ENCODE data around the gene SLC38A8. TPM values are rescaled to one million over a fixed set of nuclear protein-coding genes. Genes with fewer than 3 reads are reported as not detected.

The SLC38A8 gene
- total RNA-seq, 4 donors from 2014 or later, result not detected

DNA sequence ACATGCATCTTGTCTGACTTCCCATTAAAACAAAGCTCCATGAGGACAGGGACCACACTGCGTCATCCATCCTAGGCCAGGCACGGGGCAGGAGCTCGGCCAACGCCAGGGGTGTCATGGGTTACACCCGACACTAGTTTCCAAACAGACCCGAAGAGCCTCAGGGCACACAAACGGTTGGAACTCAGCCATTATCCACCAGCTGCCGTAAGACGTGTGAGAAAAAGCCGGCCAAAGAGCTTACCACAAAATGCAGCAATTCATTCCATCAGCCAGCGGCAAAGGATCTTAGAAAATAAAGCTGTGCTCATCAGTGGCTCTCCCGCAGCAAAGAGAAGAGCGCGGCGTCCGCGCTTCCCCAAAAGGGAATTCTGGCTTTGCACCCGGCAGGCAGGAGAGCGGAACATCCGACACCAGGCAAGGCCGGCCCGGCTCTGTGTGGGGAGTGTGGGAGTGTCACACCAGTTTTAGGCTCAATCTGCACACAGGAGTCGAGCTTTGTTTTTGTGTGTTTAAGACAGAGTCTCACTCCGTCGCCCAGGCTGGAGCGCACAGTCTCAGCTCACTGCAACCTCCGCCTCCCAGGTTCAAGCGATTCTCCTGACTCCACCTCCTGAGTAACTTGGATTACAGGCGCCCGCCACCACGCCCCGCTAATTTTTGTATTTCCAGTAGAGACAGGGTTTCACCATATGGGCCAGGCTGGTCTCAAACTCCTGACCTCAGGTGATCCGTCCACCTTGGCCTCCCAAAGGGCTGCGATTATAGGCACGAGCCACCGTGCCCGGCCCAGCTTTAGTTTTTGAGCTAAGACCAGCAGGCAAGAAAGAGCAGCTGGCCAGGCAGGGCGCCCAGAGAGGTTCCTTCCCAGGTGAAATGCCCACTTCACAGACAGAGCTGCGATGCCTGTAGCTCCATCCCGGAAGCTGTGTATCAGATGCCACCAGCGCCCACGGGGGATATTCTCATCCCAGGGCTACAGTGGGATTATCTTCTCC lies 1.5 kb downstream of the SLC38A8 start:
- H3K4me1 ChIP-seq, result no peaks in the 10 kb centered on the region
- 77 to 90% methylated on average over 8 to 42 of the region's 42 CpGs for WGBS, 2 donors (ENCODE audit: low coverage in 1 of 2)
- H3K9me3 ChIP-seq, result no peaks in the 10 kb centered on the region
- no peaks in the 10 kb centered on the region for H3K36me3 ChIP-seq
- in situ Hi-C loops (cut with MboI; ENCODE audit: low pct_ligation_motif_present in 1 of 4, low pct_unique_long_range_greater_than_20kb in 1 of 4, low sequenced_read_pairs in 3 of 4) (no loop called here), intact Hi-C loops (cut with DNase I; ENCODE audit: low total_unique reads) (no loop called here)
- no peak overlapping the region for H3K4me3 ChIP-seq
- no peak for DNase-seq
- peaks cover 34% of the 10 kb centered on the region for H3K27me3 ChIP-seq
- H3K27ac ChIP-seq, result no peak overlapping the region
- no peak for TF ChIP-seq POLR2AphosphoS5 (IDR thresholded peaks at IDR 0.05)
- TF ChIP-seq, protein P1, sequence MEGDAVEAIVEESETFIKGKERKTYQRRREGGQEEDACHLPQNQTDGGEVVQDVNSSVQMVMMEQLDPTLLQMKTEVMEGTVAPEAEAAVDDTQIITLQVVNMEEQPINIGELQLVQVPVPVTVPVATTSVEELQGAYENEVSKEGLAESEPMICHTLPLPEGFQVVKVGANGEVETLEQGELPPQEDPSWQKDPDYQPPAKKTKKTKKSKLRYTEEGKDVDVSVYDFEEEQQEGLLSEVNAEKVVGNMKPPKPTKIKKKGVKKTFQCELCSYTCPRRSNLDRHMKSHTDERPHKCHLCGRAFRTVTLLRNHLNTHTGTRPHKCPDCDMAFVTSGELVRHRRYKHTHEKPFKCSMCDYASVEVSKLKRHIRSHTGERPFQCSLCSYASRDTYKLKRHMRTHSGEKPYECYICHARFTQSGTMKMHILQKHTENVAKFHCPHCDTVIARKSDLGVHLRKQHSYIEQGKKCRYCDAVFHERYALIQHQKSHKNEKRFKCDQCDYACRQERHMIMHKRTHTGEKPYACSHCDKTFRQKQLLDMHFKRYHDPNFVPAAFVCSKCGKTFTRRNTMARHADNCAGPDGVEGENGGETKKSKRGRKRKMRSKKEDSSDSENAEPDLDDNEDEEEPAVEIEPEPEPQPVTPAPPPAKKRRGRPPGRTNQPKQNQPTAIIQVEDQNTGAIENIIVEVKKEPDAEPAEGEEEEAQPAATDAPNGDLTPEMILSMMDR (IDR thresholded peaks at IDR 0.05), result no peak
- no peak for TF ChIP-seq EP300 (IDR thresholded peaks at IDR 0.05; ENCODE audit: low read depth)
- no peak for TF ChIP-seq POLR2A (IDR thresholded peaks at IDR 0.05)

DNA sequence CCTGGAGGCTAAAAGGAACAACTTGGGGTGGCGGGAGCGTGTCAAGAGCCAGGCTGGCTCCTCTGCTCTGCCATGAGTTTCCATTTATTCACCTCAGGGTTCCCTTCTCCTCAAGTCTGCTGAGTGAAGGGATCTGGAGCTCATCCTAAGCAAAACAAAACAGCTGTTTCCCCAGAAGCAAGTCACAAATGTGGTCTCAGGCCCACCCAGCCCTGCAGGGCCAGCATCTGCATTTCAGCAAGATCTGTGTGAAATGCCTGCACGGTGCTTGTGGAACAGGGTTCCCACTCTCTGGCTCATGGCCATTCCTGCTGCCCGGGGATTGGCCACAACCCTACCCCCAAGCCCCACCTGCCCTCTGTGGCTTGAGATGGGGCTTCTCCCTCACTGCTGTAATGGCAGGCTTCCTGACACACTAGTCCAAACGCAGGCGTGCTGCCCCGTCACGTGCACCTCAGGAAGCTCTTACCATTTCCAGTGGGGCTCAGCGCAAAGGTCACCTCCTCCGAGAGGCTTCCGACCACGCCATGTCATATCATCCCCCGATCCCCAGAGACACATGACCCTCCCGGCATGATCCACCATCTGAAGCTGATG lies 2.3 kb downstream of the SLC38A8 start:
- 83% methylated on average over 14 of the region's 14 CpGs; no CpG with 5 or more reads in 1 of the 2 donors for WGBS, 2 donors (ENCODE audit: low coverage in 1 of 2)
- H3K36me3 ChIP-seq, result no peaks in the 10 kb centered on the region
- no peak overlapping the region for H3K27ac ChIP-seq
- no peak for DNase-seq
- intact Hi-C loops (cut with DNase I; ENCODE audit: low total_unique reads), result no loop called here
- no peak for TF ChIP-seq EP300 (IDR thresholded peaks at IDR 0.05; ENCODE audit: low read depth)
- TF ChIP-seq, protein P1 (IDR thresholded peaks at IDR 0.05), result no peak
- in situ Hi-C loops (cut with MboI; ENCODE audit: low pct_ligation_motif_present in 1 of 4, low pct_unique_long_range_greater_than_20kb in 1 of 4, low sequenced_read_pairs in 3 of 4), result no loop called here
- H3K9me3 ChIP-seq, result no peaks in the 10 kb centered on the region
- no peak overlapping the region for H3K4me3 ChIP-seq
- H3K27me3 ChIP-seq, result peaks cover 34% of the 10 kb centered on the region
- H3K4me1 ChIP-seq, result no peaks in the 10 kb centered on the region

DNA sequence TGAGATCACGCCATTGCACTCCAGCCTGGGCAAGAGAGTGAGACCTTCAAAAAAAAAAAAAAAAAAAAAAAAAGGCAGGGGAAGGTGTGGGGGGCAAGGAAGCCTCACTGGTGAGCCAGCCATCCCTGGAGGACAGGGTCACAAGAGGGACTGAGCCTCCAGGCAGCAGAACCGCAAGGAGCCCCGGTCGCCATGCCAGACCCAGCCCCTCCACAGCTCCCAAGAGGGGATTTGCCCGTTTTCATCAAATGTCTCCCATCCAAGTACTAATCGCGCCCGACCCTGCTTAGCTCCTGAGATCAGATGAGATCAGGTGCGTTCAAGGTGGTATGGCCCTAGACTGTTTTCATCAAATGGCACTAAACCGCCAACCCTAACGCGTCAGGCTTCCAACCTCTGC lies 2.9 kb downstream of the SLC38A8 start:
- intact Hi-C loops (cut with DNase I; ENCODE audit: low total_unique reads), result no loop called here

DNA sequence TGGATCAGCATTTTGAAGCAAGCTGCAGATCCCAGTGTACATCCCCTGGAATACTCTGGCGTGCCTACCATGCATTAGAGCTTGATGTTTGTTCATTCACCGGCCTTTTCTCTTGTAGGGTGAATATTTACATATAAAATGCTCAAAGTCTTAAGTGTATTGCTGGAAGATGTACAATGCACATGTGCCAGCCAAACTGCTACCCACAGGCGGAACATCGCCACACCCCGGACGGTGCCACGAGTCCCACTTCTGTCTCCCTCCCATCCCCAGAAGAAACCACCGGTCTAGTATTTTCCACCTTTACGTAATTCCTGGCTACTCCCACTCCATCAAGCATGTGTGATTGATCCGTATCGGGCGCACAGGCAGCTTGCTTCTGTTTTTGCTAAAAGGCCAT lies 4.1 kb downstream of the SLC38A8 start:
- H3K4me3 ChIP-seq, result no peak overlapping the region
- no peaks in the 10 kb centered on the region for H3K4me1 ChIP-seq
- peaks cover 19% of the 10 kb centered on the region for H3K27me3 ChIP-seq
- TF ChIP-seq POLR2AphosphoS5 (IDR thresholded peaks at IDR 0.05) (no peak), POLR2A (IDR thresholded peaks at IDR 0.05) (no peak), EP300 (IDR thresholded peaks at IDR 0.05; ENCODE audit: low read depth) (no peak)
- TF ChIP-seq, protein P1 (IDR thresholded peaks at IDR 0.05), result no peak
- 91 to 92% methylated on average over 6 to 12 of the region's 12 CpGs for WGBS, 2 donors (ENCODE audit: low coverage in 1 of 2)
- in situ Hi-C loops (cut with MboI; ENCODE audit: low pct_ligation_motif_present in 1 of 4, low pct_unique_long_range_greater_than_20kb in 1 of 4, low sequenced_read_pairs in 3 of 4), result no loop called here
- no peak overlapping the region for H3K27ac ChIP-seq
- intact Hi-C loops (cut with DNase I; ENCODE audit: low total_unique reads), result no loop called here
- DNase-seq, result no peak
- H3K9me3 ChIP-seq, result no peaks in the 10 kb centered on the region
- H3K36me3 ChIP-seq, result no peaks in the 10 kb centered on the region

More for the DNA sequence above, 2.9 kb downstream of the SLC38A8 start:
- Histone ChIP-seq H3K27me3 (peaks cover 31% of the 10 kb centered on the region), H3K36me3 (no peaks in the 10 kb centered on the region), H3K4me3 (no peak overlapping the region), H3K9me3 (no peaks in the 10 kb centered on the region), H3K27ac (no peak overlapping the region), H3K4me1 (no peaks in the 10 kb centered on the region)
- in situ Hi-C loops (cut with MboI; ENCODE audit: low pct_ligation_motif_present in 1 of 4, low pct_unique_long_range_greater_than_20kb in 1 of 4, low sequenced_read_pairs in 3 of 4), result no loop called here
- TF ChIP-seq EP300 (IDR thresholded peaks at IDR 0.05; ENCODE audit: low read depth), result no peak
- no peak for TF ChIP-seq POLR2A (IDR thresholded peaks at IDR 0.05)
- TF ChIP-seq, protein P1 (IDR thresholded peaks at IDR 0.05), result no peak
- TF ChIP-seq POLR2AphosphoS5 (IDR thresholded peaks at IDR 0.05), result no peak
- no peak for DNase-seq
- 92 to 96% methylated on average over 5 to 12 of the region's 12 CpGs for whole genome bisulfite sequencing, 2 donors (ENCODE audit: low coverage in 1 of 2)
